Measurements from ENCODE around the gene RBM28. TPM values are rescaled to one million over a fixed set of nuclear protein-coding genes. Genes with fewer than 3 reads are reported as not detected.

The RBM28 gene
- total RNA-seq, 1 donor from 2014 or later, result 35.1 TPM

DNA sequence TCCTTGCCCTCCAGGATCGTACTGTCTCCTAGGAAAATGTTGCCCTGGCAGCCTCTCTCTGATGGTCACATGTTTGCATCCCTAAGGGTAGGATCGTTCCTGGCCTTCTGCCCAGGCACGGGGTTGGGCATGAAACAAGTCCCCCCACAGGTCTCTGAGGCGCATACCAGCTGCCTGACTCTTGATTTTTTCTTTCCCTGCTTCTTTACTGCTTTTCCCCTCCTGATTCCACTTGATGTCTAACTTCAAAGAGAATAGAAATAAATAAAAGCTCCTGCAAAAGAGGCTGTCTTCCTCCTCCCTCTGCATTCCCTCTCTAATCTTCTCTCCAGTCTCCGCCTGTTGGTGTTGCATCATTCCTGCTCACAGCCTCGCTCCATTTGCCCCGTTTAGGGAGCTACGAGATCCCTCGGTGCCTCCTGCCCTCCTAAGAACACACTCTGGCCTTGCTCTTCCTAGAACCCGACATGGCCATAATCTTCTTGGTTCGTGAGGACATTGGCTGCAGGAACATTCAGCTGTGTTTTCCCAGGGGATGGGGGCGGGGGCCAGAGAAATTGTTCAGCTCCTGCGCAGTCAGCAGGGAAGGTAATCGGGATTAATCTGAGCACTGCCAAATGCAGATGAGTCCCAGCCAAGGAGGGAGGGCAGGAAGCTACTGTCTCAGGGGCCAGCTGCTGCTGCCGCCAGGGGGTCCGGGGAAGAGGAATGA, 76.7 kb downstream of the RBM28 start:
- no peak for DNase-seq (ENCODE audit: low spot score)
- intact Hi-C loops (cut with DNase I), result no loop called here

DNA sequence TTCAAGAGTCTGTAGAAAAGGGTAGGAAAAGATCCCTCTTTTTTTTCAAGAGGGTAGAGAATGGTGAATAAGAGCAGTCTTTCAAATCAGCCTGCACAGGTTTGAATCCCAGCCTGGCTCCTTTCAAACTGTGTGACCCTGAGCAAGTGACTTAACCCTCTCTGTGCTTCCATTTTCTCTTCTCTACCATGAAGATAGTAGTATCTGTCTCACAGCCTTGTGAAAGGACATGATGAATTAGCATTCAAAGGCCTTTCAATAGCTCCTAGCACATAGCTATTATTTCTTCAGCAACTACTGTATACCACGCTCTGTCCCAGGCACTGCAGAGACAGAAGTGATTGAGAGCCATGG, 77.2 kb downstream of the RBM28 start:
- intact Hi-C loops (cut with DNase I), result no loop called here
- no peak for DNase-seq (ENCODE audit: low spot score)

DNA sequence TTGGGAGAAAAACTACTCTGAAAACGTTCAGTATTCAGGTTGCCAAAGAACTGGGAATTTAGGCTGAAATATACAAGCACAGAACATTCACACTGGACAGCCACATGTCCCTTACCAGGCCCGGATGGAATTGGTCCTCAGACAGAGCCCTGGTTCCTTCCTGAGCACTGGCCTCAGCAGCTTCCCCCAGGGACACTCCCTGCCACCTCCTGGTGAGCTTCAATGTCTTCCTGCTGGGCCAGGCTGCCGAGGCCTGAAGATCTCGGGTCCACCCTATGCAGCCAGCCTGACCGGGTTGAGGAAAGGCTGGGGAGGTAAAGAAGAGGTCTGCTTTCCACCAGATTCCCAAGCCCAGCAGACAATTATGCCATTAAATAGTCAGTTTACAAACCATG, 77.8 kb downstream of the RBM28 start:
- DNase-seq (ENCODE audit: low spot score), result no peak
- intact Hi-C loops (cut with DNase I), result no loop called here

DNA sequence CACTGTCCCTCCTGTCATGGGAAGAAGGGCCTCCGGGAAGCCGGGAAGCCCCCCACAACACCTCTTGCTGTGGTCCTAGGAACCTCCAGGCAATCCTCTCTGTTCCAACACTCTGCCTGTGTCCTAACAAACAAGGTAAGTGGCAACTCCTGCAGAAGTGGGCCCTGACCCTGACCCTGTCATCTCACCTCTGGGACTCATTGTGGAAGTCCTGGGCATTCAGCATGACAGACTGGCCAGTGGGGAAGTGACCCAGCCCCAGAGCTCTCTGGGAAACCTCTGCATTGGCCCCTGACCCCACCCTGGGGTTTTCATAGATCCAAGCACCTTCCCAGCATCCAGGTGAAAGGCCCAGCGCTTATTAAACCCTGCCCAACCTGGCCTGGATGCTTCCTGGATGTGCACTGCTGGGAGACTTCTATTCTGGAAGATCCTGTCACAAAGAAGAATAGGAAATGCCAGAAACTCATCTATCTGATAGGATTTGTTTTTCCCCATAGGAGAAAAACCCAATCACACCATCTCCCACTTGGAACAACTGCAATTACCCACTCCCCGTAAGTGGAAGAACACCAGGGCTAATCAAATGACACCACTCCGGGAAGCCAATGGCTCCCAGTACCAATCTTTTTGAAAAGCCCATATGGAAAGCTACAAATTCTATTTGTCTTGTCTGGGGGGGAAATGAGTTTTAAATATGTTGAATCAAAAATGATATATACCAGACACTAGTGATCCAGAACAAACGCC, 78.4 kb downstream of the RBM28 start:
- intact Hi-C loops (cut with DNase I), result no loop called here

DNA sequence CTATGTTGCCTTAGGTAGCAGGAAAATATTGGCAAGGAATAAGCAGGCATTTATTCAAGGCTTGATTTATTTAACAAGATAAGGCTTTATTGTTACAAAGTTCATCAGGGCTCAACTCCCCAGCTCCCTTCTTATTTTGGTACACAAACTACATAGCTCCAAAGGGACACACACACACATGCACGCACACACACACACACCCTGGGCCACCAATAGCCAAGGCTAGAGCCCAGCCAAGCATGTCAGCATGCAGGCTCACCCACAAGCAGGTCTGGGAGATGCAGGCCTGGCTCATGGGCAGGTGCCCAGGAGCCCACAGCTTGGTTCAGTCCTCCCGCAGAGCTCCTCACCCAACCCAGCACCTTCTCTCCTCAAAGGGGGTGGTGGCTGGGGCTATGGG, 79.2 kb downstream of the RBM28 start:
- intact Hi-C loops (cut with DNase I), result no loop called here
- DNase-seq (ENCODE audit: low spot score), result no peak

More for the DNA sequence above, 78.4 kb downstream of the RBM28 start:
- DNase-seq (ENCODE audit: low spot score), result no peak

DNA sequence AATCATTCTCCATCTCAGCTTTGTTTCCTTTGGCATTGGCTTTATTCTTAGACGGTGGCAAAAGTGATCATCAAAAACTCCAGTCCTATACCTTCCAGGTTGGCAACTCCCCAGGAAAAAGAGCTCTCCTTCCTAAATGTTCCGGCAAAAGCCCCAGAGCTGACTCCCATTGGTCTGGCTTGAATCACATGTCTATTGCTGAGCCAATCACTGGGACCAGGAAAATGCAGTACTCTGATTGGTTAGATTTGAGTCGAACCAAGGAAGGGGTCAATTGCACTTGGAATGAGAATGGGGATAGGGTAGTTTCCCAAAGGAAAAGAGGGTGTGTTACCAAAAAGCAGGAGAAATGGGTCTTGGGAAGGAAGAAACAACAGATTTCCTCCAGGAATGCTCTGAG, 80.3 kb downstream of the RBM28 start:
- no peak for DNase-seq (ENCODE audit: low spot score)
- intact Hi-C loops (cut with DNase I), result no loop called here

DNA sequence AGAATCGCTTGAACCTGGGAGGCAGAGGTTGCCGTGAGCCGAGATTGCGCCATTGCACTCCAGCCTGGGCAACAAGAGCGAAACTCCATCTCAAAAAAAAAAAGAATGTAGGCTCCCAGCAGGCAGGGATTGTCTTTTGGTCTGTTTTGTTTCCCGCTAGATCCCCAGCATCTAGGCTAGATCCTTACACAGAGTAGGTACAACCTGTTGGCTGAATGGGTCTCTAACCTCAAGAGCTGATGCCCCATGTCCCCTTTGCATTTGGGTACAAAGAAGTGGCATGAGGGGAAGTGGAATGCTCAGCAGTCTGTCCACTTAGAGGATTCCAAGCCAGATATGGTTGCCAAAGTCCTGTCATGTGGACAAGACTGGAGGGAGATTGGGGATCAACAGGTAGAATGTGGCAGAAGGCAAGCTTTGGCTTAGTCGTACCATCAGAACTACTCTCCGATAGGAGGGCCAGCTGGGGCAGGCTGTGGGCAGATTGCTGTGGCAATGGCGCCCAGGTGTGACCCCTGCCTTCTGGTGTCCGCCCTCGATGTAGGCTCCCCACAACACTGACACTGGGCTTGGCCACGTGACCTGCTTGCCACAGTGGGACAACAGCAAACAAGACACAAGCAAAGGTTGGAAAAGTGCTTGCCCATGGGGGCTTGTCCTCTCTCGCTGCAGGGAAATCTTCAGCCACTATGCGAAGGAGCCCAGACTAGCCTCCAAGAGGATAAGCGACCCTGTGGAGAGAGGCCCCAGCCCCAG, 81.3 kb downstream of the RBM28 start:
- DNase-seq (ENCODE audit: low spot score), result no peak
- intact Hi-C loops (cut with DNase I), result no loop called here

DNA sequence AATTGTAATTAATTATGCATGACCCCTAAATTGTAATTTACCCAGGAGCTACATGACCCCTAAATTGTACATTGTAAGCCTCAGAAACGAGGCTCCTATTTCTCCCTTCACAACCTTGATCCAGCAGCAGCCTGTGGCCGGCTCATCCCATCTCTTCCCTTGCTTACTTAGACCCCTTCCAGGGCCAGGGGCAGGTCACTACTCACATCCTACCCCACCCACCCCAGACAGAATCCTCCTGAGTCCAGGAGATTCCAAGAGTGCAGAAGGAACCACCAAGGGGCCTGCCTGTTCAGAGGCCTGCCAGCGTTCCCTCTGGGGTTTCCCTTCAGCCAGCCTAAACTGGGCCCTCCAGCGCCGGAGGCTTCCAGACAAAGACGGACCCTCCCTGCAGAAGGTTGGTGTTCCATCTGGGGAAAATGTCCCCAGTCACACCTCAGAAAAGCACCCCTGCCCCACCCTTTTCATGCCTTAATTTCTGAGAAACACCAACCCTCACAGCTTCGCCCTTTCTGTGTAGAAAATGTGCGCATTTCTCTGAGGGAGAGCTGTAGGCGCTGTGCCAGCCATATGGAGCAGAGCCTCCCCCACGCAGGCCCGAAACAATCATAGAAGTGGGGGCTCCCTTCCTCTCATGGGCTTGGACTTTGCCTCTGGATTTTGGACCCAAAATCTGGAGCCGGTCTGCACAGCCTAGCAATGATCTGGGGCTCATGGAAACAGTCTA, 83.5 kb downstream of the RBM28 start:
- DNase-seq (ENCODE audit: low spot score), result no peak
- intact Hi-C loops (cut with DNase I), result no loop called here

DNA sequence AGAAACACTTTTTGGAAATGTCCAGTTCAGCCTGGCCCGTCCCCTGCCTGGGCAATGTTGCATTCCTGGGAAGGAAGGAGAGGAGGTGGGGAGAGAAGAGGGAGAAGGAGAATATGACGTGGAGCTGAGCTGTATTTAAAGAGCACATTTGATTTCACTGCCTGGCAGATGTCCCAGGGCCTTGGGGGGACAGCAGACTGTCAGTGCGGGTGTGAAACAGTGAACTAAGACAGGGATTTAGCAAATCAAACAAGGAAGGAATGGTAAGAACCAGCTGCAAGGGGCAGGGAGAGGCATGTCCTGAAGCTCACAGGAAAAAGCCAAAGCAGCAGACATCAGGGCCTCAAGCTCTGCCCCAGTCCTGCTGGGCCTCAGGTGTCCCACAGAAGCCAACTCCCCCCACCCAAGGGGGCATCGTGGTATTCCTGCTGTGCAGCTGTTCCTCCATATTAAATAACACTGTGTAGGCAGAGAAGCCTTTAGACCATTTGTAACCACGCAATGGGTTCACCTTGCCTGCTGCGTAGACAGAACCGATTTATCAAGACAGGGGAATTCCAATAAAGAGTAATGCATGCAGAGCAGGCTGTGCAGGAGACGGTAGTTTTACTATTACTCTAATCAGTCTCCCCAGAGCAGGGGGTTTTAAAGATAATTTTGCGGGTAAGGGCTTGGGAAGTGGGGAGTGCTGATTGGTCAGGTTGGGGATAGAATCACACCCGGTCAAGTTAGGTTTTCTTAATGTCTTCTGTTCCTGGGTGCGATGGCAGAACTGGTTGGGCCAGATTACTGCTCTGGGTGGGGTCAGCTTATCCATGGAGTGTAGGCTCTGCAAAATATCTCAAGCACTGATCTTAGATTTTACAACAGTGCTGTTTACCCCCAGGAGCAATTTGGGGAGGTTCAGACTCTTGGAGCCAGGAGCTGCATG, 84.3 kb downstream of the RBM28 start:
- DNase-seq (ENCODE audit: low spot score), result no peak
- intact Hi-C loops (cut with DNase I), result no loop called here

DNA sequence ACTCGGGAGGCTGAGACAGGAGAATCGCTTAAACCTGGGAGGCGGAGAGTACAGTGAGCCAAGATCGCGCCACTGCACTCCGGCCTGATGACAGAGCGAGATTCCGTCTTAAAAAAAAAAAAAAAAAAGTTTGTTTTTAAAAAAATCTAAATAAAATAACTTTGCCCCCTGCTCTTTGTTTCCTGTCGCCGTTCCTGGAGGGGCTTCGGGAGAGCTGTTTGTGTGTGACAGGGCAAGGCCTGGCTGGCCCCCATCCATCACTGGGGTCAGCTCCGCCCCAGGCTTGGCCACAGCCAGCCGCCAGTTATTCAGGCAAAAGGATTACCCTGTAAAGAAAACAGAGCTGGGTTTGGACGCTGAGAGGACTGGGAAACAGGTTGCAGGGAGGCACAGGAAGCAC, 86.2 kb downstream of the RBM28 start:
- intact Hi-C loops (cut with DNase I), result no loop called here
- DNase-seq (ENCODE audit: low spot score), result no peak

DNA sequence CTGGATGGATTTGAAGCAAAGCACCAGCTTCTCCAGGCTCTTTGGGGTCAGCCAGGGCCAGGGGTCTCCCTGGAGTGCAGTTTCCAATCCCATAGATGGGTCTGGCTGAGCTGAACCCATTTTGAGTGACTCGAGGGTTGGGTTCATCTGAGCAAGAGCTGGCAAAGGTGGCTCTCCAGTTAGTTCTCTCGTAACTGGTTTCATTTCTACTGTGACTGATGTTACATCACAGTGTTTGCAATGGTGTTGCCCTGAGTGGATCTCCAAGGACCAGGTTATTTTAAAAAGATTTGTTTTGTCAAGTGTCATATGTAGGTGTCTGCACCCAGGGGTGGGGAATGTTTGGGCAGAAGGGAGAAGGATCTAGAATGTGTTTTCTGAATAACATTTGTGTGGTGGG, 88.4 kb downstream of the RBM28 start:
- intact Hi-C loops (cut with DNase I), result no loop called here
- DNase-seq (ENCODE audit: low spot score), result no peak

DNA sequence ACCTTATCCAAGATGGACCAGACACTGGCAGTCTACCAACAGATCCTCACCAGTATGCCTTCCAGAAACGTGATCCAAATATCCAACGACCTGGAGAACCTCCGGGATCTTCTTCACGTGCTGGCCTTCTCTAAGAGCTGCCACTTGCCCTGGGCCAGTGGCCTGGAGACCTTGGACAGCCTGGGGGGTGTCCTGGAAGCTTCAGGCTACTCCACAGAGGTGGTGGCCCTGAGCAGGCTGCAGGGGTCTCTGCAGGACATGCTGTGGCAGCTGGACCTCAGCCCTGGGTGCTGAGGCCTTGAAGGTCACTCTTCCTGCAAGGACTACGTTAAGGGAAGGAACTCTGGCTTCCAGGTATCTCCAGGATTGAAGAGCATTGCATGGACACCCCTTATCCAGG, 89.2 kb downstream of the RBM28 start:
- intact Hi-C loops (cut with DNase I), result no loop called here
- no peak for DNase-seq (ENCODE audit: low spot score)

DNA sequence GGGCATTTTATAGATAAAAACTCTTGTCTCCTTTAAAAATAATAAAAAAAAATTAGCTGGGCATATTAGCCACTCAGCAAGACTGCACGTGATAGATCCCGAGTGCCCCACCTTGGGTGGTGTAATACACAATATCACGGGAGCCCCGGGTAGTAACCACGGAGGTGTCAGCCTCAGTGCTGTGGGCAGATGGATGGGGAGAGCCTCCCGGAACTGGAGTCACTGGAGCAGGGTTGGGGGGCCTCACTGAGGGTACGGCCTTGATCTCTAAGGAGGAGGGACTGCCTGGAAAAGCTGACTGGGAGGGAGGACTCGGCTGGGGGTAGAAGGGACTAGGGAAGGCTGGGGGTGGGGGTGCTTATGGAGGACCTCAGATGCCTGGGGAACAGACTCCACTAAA, 90.0 kb downstream of the RBM28 start:
- no peak for DNase-seq (ENCODE audit: low spot score)
- intact Hi-C loops (cut with DNase I), result no loop called here

DNA sequence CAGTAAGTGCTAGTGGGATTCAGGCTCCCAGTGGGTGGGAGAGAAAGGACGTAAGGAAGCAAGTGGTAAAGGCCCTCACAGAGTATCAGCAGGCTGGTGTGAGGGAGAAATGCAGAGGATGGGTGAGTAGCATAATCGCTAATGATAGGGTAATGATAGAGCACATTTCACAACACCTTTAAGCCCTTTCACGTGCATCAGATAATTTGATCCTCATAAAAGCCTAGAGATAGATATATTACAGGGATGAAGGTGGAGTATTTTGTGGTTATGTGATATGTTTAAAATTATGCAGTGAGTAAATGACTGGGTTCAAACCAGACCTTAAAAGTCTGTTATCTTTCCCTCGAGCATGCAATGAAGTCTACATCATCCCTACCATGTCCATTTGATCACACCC, 92.4 kb downstream of the RBM28 start:
- no peak for DNase-seq (ENCODE audit: low spot score)
- intact Hi-C loops (cut with DNase I), result no loop called here

Other genes with a start within 250 kb of the RBM28 start
- 0.30 TPM for gene LEP, start 102.6 kb downstream of the RBM28 start, total RNA-seq
- 2.4 TPM for gene PRRT4, start 17.8 kb upstream of the RBM28 start, total RNA-seq
- gene IMPDH1, start 66.1 kb upstream of the RBM28 start, total RNA-seq, result 22.2 TPM
- 14.0 TPM for gene HILPDA, start 112.0 kb upstream of the RBM28 start, total RNA-seq
- 22.8 TPM for gene METTL2B, start 132.8 kb upstream of the RBM28 start, total RNA-seq